ENCODE measurements around the gene CKAP2L. TPM values are rescaled to one million over a fixed set of nuclear protein-coding genes. Genes with fewer than 3 reads are reported as not detected.

The CKAP2L gene
- total and polyA plus RNA-seq, 9 of the 15 experiments (the other 6 are each of a cell fraction or from before 2014, with no cell fraction given) = 10.4 to 21.9 (median 14.2) TPM

DNA sequence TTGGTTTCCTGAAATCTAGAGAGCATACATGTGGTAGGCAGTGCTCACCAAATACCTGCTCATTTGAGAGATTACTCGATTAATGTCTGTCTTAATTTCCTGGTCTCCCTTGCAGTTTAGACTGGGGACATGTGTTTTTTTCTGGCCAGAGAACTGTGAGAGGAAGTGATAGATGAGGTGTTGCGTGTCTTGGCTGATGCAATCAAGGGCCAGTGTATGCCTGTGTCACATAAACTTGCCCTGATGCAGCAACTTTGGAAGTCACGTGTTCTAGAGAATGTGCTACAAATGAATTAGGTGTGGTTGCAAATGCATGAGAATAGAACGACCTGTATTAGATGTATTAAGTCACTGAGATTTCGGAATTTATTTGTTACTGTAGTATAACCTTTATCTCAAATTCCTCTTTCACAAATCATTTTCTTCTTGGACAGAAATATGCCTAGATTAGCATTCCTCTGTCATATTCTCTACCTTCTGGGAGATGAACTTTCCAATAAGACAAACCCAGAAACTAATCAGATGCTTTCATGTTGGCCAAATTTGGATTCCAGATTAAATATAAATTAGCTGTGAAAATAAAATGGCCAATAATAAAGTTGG is 29.8 kb upstream of the CKAP2L start (continued):
- TF ChIP-seq AFF4 (CRISPR knock-in tag; IDR thresholded peaks at IDR 0.05) = peak; percentile 62; the same call in 1 of the 2 replicates
- TF ChIP-seq, protein P1, sequence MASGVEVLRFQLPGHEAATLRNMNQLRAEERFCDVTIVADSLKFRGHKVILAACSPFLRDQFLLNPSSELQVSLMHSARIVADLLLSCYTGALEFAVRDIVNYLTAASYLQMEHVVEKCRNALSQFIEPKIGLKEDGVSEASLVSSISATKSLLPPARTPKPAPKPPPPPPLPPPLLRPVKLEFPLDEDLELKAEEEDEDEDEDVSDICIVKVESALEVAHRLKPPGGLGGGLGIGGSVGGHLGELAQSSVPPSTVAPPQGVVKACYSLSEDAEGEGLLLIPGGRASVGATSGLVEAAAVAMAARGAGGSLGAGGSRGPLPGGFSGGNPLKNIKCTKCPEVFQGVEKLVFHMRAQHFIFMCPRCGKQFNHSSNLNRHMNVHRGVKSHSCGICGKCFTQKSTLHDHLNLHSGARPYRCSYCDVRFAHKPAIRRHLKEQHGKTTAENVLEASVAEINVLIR (CRISPR knock-in tag; IDR thresholded peaks at IDR 0.05) = peak; percentile 62; the same call in 1 of the 2 replicates
- TF ChIP-seq RBFOX2 (IDR thresholded peaks at IDR 0.05; ENCODE audit: low read depth, low read length) = no peak
- peak; percentile 93 for TF ChIP-seq BHLHE40 (IDR thresholded peaks at IDR 0.05; ENCODE audit: low read length)
